Stimulated activated CD8-positive, alpha-beta memory T cell treated with anti-CD3 and anti-CD28 coated beads, Interleukin-12 subunit alpha, Interleukin-12 subunit beta, amount 100 ng/mL, for 24 hours (primary cell): ENCODE data around the gene VTI1A.
A peak's percentile ranks its signal among the peaks of the same experiment; 100 is the strongest.
"Not testable (repeated sequence)": the region's sequence is repeated elsewhere in the genome, so short reads cannot be mapped to it uniquely, and the experiment has no call there.

ENCODE experiments used
- DNase-seq: peaks from one replicate; pipeline ENCODE4 v3.0.0-alpha.2; 2020; ENCODE audit errors: extremely low read depth

Gene VTI1A

DNA sequence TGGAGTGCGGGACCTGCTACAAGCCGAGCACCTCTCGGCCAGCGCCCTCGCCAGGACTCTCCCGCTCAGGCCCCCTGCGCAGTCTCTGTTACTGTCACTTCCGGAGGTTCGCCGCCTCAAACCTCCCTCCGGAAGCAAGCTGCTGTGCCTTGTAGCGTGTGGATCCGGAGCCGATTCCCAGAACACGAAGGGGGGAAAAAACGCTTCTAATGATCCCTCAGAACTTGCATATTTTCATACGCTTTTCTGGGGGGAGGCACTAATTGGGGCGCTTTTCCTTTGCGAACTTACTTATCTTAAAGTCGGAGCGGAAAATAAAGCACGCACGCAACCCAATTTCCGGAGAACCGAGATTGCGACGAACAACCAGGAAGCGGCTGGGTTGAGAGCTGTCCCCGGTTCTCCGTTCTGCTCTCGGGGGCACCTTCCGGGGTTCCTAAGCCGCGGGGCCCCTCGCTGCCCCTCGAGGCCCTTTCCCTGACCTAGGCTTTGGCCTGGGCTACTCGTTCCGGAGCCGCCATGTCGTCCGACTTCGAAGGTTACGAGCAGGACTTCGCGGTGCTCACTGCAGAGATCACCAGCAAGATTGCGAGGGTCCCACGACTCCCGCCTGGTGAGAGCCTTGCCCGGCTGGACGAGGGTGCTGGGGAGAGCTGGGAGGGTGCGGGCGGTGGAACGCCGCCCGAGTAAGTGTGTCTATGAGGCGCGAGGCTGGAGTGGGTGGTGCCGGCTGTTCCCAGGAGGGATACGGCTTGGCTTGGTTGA is at the start of gene VTI1A, which contains the start of gene ZDHHC6:
Gene VTI1A (plus strand): TSS at position 361 of the 765 bp plus-strand sequence. CDS start 159 bp downstream, at position 520.
Gene ZDHHC6 (minus strand): TSS at position 60 of the 765 bp plus-strand sequence. CDS start 1,478 bp downstream, outside the sequence.
- DNase-seq, result peak; percentile 54

DNA sequence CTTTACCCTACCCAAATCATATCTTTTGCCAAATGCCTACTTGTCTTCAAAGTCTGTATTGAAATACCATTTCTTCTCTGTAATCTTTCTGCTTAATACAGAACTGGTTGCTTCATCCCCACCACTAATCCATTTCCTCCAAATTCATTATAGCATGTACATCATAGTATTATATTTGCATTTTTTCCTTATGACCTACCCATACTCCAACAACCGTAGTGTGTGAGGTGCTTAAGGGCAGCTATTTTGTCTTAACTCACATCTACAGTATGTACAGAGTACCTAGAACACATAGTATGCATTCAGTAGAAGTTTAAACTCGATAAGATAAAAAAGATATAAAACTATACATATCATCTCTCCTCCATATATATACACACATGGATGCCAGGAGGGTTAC is 49.4 kb upstream of the VTI1A start:
- DNase-seq, result no peak

DNA sequence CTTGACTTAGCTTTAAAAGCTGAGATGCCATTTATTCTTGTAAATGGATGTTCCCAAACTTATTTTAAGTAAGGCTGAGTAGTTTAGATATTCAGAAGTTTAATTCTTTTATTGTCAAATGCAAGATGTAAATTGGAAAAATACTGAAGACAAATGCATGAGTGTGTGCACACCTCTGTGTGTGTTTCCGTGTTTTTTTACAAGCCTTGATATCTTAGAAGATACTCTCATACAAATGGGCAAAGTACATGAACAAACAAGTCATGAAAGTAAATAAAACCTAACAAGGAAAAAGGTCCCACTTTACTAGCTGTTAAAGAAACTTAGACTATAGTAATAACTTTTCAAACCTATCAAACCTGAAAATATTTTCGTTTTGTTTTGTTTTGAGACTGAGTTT is 44.1 kb upstream of the VTI1A start:
- no peak for DNase-seq

DNA sequence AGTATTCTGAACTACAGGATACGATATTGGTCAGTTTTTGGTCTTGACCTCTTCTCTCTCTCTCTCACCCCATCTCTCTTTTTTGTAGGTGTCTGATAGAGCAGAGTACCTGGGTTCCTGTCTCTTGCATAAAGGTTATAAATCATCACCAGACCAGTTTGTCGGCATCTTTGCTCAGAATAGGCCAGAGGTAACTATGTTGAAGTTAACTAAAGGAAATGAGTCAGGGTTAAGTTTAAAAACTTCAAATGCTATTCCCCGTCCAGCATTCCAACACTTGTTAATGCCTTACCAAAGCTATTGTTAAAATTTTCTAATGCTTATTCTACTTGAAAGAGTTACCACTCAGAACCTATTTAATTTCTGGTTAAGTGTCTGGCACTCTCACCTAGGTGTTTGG is 42.4 kb upstream of the VTI1A start:
- no peak for DNase-seq

DNA sequence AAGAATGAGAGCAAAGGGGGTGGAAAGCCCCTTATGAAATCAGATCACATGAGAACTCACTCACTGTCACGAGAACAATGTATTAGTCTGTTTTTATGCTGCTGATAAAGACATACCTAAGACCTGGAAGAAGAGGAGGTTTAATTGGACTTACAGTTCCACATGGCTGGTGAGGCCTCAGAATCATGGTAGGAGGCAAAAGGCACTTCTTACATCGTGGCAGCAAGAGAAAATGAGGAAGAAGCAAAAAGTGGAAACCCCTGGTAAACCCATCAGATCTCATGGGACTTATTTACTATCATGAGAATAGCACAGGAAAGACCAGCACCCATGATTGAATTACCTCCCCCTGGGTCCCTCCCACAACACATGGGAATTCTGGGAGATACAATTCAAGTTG is 40.2 kb upstream of the VTI1A start:
- not testable (repeated sequence) for DNase-seq

DNA sequence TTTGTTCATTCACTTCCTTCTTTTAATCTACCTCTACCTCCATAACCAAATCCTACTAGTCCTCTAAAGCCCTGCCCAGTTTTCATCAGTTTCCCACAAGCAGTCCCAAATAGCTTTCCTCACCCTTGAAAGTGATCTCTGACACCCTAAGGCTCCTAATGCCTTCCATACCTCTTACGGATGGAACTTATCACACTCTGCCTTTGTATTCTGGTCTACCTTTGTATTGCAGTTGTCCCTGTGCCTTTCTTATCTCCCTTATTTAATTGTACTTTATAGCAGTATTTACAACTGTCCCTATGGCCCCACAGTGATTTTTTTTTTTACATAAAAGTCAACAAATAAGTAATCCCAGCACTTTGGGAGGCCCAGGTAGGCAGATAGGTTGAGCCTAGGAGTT is 39.3 kb upstream of the VTI1A start:
- DNase-seq, result no peak

DNA sequence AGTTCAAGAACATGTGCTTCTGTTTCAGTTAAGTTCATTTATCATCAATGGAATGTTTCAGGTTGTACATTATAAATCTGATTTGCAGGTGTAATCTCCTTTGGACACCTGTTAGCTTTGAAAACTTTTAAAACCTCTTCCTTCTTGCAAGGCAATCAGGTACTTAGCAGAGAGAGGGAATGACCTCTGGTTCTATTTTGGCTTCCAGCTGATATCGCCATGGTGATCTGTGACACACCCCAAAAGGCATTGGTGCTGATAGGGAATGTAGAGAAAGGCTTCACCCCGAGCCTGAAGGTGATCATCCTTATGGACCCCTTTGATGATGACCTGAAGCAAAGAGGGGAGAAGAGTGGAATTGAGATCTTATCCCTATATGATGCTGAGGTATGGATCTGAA is 37.7 kb upstream of the VTI1A start:
- DNase-seq, result no peak

DNA sequence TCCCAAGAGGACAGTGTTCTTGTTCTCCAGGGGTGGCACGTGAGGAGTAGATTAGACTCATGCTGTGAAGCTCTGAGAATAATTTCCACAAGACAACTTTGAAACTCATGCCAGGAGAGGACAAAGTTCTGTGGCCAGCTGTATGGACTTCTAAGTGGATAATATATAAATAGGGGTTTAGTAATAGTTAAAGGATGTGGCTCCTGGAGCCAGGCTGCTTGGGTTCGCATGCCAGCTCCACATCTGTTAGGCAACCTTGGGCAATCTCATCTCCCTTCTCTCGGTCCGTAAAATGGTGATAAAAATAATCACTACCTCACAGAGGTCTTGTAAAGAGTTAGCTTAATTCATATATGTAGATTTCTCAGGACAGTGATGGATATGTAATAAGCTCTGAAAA is 37.3 kb upstream of the VTI1A start:
- no peak for DNase-seq

DNA sequence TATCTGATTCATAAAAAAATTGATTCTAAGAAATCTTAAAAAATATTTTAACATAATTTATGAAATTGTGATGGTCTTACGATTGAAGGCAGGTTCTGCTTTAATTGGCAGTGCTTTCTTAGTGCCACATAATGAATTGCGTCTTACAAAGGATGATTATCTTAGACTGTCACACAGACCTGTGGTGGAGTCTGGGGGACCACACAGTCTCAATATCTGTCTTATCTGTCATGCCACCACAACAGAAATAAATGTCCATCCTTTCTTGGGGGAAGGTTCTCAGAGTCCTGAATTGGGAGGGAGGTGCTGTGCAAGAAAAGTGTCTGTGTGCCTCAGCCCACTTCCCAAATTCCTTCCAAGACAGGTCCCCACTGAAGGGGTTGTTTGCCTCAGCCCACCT is 34.3 kb upstream of the VTI1A start:
- no peak for DNase-seq

DNA sequence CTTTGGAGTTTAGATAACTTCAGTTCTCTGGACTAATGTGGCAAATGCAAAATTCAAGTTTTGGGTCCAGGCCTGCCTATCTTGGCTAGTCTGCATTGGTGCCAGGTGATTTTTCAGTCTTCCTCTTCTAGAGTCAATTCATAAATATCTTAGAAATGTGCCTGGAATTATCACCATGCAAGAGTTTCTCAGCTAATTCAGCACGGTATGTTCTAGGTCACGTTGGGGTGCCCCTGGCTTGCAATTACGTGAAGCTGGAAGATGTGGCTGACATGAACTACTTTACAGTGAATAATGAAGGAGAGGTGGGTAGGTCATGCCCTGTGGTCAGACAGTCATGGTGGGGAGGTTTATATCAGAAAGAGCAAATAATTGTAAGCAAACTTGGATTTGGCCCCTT is 25.3 kb upstream of the VTI1A start:
- DNase-seq, result no peak

DNA sequence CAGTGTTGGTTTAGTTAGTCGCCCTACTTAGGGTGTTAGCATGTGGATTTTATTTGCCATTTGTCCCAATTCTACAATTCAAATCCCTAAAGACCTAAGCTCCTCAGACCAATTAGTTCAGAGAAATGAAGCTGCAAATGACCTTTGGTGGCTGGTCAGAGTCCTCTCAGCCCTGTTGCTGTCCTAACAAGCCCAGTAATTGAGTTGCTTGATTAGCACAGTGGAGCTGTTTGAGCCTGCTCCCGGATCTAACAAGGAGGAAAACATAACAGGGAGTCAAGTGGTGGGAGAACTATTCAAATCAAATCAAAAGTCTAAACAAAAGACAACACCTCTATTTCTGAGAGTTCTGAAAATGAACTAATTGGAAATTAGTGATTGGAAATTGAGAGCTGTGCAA is 22.4 kb upstream of the VTI1A start:
- no peak for DNase-seq

DNA sequence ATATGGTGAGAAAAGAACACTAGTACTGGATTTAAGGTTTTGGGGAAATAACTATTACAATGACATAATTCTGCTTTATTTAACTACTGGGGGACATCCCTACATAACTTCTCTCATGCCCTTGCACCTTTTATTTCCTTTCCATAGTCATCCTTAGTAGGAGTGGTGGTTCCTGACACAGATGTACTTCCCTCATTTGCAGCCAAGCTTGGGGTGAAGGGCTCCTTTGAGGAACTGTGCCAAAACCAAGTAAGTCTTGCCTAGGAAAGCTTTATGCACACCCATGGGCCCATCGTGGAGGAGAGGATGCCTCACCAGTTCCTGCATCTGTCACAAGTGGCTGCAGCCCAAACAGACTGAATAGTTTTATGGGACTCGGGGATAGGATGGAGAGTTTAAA is 20.9 kb upstream of the VTI1A start:
- no peak for DNase-seq

DNA sequence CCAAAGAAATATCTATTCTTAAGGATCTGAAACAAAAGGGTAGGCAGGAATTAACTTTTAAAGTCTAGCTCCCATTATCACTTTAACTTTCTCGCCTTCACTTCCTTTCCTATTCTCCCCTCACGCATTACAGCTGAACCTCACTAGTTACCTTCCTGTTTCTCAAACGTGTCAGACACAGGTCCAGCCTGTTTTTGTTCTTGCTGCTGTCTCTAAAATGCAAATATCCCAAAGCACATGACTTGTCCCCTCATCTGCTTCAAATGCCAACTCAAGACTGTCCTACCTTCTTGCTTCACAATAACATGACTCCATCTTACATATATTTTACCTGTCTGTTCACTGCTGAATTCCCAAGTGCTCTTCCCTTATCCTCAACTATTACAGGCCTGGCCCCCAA is 17.9 kb upstream of the VTI1A start:
- DNase-seq, result no peak

DNA sequence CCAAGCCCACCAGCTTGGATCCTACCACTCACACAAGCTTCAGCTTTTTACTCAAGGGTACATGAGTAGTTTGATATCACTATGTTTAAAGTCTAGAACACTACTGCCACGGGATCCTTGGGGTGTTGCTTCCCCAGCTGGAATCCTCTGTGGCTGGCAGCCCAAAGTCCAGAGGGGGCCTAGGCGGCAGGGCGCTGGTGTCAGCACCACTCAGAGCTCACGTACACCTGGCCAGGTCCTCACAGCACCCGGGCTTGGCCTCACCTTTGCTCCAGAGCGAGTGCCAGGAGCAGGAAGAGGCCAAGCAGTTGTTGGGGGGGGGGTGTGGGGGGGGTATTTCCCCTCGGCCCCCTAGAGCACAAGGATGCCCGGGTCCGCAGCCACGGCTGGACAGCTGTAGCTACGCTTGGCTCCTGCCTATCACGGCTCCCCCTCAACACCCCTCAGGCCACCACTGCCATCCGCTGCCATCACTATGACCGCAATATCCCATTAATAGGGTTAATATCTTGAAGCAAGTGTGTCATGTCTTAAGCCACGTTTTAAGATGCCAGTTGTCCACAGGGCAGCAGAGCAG is 17.3 kb upstream of the VTI1A start:
- DNase-seq, result no peak

DNA sequence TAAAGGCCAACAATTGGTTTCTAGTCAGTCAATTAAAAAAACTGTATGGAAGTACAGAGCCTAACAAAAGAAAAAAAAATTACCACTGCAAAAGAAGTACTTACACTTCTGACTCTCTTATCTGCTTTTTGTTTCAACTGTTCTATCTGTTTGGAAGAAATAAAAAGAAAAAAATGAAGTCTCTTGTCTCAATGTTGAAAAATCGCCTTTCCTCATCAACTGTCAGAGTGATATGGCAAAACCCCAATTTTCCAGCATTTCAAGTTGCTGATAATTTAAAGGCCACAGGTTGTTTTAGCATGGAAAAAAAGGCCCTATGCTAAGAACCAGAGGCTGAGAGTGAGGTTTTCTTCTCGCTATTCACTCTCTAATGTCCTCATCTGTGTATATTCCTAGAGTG is 13.9 kb upstream of the VTI1A start:
- DNase-seq, result no peak

DNA sequence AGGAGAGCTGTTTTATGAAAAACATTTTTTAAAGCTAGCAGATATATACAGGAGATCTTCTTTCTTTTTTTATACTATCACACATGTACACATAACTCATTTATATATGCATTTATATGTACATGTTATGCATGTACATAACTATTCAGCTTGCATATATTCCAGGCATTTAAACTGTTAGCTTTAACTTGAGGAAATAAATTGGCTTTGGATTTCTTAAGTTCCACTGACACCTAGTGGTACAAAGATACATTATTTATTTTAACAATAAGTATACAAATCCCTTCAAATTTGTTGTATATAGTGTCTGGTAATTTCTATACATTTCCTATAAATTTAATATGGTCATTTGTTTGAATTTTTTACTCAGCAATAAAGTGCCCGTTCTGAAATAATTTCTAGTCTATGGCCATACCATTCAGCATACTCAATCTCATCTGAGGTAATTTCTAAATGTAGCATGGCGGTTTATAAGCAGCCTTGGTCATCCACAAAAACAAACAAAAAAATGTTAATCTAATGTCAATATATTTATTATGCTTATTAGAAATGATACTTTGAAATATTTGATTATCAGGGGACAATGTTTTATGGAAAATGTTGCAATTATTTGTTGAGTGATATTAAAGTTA is 11.9 kb upstream of the VTI1A start:
- DNase-seq, result no peak

DNA sequence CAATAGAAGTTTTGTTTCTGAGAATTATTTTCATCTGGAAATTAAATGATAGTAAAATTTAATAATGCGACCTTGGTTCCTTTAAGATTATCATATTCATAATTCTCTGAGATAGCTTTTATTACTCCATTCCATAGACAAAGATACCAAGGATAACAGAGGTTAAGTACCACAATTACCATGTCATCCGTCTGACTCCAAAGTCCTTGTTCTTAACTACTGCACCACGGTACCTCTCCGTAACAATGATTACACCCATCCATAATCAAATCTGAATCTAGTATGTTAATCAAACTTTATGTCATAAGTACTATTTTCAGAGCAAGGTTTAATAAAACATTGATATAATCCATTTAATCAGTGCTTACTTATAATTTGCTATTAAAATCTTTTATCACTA is 8.7 kb upstream of the VTI1A start:
- DNase-seq, result no peak

DNA sequence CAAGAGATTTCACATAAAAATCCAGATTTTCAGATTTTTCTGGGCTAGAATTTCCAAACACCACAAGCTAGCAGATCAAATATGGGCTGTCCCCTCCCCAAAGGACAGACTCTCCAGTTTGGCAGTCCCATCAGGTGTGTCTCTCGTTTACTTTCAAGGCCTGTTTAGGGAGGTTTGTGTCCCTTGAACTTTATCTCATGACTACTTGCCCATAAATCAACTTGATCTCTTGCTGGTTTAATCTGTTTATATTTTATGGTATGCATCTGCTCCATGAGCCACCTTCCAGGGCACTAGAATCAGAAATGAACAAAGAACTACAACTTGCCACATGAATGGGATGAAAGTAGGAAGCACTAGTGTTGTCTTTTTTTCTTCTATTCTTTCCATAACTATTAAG is 5.5 kb upstream of the VTI1A start:
- DNase-seq, result no peak

DNA sequence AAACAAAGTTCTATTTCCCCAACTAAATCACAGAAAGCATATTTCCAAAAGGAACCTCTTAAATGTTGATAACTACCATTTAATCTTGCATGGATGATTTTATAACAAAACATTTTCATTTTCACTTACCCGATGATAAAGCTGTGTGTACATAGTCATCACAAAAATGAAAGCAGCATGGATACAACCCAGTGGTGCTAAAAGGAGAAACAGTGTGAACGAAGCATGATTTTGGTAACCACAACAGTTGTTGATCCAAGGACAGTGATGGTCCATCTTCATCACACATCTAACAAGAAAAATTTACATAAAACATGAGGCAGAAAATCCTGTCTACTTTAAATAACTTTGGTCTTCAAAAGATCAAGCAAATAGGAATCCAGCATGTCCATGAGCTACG is 5.0 kb upstream of the VTI1A start:
- DNase-seq, result no peak

DNA sequence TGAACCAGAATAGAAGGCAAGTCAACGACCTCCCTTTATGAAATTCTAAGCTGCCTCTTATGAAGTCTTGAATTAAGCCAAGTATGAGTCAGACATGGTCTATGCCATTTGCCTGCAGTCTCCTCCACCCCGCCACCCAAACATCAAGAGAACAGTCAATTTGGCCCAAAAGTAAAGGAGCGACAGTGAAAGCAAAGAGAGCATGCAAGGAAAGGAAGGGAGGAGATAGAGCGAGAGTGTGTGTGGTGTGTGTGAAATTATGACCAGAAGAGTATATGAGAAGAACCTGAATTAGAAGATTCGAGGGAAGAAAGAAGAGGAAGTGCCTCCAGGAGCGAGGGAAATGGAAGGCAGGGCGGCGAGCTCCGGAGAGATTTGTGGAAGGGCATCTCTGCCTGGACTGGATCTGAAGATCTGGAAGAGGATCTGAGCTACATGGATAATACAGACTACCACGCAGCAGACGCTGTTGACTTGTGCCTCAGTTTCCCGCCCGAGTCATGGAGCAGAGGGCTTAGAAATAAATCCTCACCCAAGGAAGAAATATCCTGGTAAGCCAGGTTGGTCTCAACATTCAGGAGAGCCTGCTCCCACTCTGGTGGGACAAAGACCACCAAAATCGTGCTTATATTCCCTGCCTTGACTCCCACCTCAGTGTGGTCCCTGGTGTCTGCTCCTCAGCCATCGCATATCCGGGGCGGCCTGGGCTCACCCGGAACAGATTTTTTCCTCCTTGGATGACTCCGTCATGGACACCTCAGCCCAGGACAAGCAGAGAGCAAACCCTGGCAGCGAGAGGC is 760 bp upstream of the VTI1A start:
- DNase-seq, result no peak

DNA sequence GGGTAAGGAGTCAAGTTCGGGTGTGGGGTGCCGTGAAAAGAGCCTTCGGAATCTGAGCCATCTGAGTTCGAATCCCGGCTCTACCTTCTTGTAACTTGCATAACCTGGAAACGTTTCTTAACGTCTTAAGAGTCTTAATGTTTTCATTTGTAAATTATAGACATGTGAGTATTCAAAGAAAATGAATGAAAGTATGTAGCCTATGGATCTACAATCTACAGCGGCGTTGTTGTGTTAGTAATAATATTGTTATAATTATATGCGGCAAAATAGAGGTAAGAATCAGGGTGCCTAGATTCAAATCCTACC is 559 bp downstream of the VTI1A start:
- DNase-seq, result no peak

DNA sequence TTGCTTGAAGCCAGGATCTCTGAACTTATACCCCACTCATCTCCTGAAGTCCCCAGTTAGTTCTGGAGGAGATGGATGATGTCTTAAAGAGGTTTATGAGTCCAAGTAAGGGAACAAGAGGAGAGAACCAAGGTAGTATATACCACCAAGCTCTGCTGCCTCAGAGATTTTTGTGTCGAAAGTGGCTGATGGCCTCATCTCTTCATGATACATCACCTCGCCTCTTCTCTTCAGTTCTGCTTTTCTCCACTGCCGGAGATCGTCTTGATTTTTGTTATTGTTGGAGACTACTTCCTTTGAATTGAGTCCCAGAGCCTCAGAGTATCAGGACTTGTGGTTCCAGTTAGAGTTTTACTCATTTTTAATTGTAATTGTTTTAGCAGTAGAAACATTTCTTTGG is 1.9 kb downstream of the VTI1A start:
- DNase-seq, result no peak
